ENCODE data around the gene DENND4A. TPM values are rescaled to one million over a fixed set of nuclear protein-coding genes. Genes with fewer than 3 reads are reported as not detected.

Gene DENND4A
- total and polyA plus RNA-seq, 9 of the 15 experiments (the other 6 are each of a cell fraction or from before 2014, with no cell fraction given): 6.8 to 32.3 (median 19.9) TPM

DNA sequence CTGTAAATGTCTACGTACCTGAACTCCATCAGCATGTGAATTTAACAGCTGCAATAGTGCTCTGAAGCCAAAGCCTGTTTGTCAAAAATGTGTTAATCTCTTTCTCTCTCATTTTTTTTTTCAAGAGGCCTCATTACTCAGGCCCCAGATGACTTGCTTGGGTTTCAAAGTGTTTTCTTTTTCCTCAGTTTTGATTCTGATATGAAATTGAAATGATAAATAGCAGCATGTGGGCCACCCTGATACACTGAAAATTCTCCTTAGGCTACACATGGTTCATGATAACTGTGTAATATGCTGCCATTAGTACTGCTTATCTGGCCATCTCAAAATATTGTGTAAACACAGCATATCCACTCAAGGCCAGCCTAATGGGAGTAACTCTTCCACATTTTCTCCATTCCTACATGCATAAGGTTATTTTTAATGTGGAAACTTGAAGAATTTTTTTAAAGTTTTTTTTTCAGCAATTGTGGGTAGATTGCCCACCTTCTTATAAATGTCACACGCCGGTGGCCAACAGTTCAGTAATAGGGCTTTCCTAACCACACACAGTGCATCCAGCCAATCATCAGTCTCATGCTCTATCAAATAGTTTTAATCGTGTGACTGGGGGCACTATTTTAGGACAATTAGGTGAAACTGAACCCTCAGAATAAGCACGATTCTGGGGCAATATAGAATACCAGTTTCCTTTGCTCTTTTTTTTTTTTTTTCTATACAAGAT is 13.1 kb upstream of the DENND4A start (continued):
- TF ChIP-seq BDP1 (IDR thresholded peaks at IDR 0.05; ENCODE audit: insufficient read depth, insufficient read length) (no peak), TBL1XR1 (IDR thresholded peaks at IDR 0.05; ENCODE audit: low read length in 2 of 2) (peak in 1 of 2 experiments; percentile 89; a peak in 3 of 4 replicates), ZBTB9 (CRISPR knock-in tag; IDR thresholded peaks at IDR 0.05) (peak; percentile 65; the same call in 1 of the 2 replicates), MAFF (IDR thresholded peaks at IDR 0.05; ENCODE audit: low read length) (peak; percentile 18; the same call in 1 of the 2 replicates), MXI1 (IDR thresholded peaks at IDR 0.05; ENCODE audit: low read depth, low read length) (0 out of 2 replicates have a peak, but pooled peaks have one; percentile 40), SREBF2 (CRISPR knock-in tag; IDR thresholded peaks at IDR 0.05) (no peak), FOXP1 (CRISPR knock-in tag; IDR thresholded peaks at IDR 0.05) (peak; percentile 69; the same call in 1 of the 2 replicates), SRF (CRISPR knock-in tag; IDR thresholded peaks at IDR 0.05) (no peak), NONO (IDR thresholded peaks at IDR 0.05; ENCODE audit: low read depth in 2 of 2, low read length in 1 of 2) (peak in 1 of 2 experiments; percentile 62; a peak in 1 of 4 replicates), ZNF384 (IDR thresholded peaks at IDR 0.05; ENCODE audit: low read depth, low read length) (peak; percentile 94), TEAD4 (IDR thresholded peaks at IDR 0.05; ENCODE audit: low read length) (peak; percentile 99), TEAD4 (CRISPR knock-in tag; IDR thresholded peaks at IDR 0.05; ENCODE audit: borderline replicate concordance) (no peak), ZNF3 (CRISPR knock-in tag; IDR thresholded peaks at IDR 0.05) (no peak), RBM25 (IDR thresholded peaks at IDR 0.05; ENCODE audit: low read depth, low read length, severe bottlenecking) (no peak), IRF9 (tag; IDR thresholded peaks at IDR 0.05) (0 out of 2 replicates have a peak, but pooled peaks have one; percentile 50), ZEB2 (IDR thresholded peaks at IDR 0.05) (peak; percentile 50; the same call in 1 of the 2 replicates), GATAD2B (IDR thresholded peaks at IDR 0.05; ENCODE audit: borderline replicate concordance) (peak; percentile 59; the same call in 1 of the 2 replicates), GATAD2A (IDR thresholded peaks at IDR 0.05) (peak; percentile 63; the same call in 1 of the 2 replicates), NR2C1 (IDR thresholded peaks at IDR 0.05) (no peak), NR2C1 (tag; IDR thresholded peaks at IDR 0.05) (0 out of 2 replicates have a peak, but pooled peaks have one; percentile 47)
- TF ChIP-seq, protein P1, sequence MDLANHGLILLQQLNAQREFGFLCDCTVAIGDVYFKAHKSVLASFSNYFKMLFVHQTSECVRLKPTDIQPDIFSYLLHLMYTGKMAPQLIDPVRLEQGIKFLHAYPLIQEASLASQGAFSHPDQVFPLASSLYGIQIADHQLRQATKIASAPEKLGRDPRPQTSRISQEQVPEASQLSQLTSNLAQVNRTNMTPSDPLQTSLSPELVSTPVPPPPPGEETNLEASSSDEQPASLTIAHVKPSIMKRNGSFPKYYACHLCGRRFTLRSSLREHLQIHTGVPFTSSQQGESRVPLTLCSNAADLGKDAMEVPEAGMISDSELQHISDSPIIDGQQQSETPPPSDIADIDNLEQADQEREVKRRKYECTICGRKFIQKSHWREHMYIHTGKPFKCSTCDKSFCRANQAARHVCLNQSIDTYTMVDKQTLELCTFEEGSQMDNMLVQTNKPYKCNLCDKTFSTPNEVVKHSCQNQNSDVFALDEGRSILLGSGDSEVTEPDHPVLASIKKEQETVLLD (IDR thresholded peaks at IDR 0.05): peak; percentile 34; the same call in 1 of the 2 replicates
- TF ChIP-seq, protein P2, sequence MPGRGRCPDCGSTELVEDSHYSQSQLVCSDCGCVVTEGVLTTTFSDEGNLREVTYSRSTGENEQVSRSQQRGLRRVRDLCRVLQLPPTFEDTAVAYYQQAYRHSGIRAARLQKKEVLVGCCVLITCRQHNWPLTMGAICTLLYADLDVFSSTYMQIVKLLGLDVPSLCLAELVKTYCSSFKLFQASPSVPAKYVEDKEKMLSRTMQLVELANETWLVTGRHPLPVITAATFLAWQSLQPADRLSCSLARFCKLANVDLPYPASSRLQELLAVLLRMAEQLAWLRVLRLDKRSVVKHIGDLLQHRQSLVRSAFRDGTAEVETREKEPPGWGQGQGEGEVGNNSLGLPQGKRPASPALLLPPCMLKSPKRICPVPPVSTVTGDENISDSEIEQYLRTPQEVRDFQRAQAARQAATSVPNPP (IDR thresholded peaks at IDR 0.05; ENCODE audit: borderline replicate concordance, insufficient read depth, insufficient read length): no peak
